HG03442 (cell line): Measurements from ENCODE around the gene CARF.

ENCODE experiments used
- ATAC-seq: cut with Tn5 transposase; IDR thresholded peaks from one replicate; pipeline ENCODE4 v1.9.1; 2021; ENCODE audit warnings: mild to moderate bottlenecking, moderate library complexity; ENCODE audit not compliant: unreplicated experiment

The CARF gene

DNA sequence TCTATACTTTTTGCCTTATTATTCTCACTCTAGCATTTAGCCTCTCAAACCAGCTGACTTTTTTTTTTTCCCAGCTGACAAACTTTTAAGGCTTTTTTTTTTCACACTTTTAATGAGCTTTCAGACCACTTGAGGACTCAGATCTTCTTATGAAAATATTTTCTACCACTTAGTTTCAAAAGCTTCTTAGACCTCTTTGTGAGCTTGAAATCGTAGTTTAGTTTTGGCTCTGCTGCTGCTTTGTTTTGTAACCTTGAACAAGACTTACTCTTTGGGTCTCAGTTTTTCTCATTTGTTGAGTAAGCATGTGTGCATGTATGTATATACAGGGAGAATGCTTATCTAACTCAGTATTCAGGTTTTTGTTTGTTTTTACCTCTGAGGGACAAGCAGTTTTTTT lies 106.1 kb downstream of the CARF start:
- ATAC-seq, result no peak

GRCh38 chr2:203019142-203019541 lies 107.1 kb downstream of the CARF start:
- ATAC-seq, result no peak

DNA sequence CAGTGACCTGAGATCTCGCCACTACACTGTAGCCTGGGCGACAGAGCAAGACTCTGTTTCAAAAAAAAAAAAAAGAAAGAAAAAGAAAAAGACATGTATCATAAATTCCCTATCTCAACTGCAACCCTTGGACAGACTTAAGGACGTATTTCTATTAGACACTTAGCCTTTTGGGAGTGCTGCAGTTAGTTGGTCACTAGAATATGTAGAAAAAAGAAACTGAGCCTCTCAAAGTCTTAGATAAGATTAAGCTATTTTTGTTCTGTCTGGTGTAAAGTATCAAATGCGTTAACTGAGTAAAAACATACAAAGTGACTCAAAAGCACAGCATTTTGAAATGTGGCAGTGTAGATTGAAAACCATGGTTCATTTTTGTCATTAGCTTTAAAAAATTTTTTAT lies 109.9 kb downstream of the CARF start:
- no peak for ATAC-seq

- ATAC-seq, result no peak
Measured at GRCh38 chr2:203022751-203023150, 110.7 kb downstream of the CARF start.

GRCh38 chr2:203025592-203025991 lies 113.5 kb downstream of the CARF start:
- ATAC-seq, result no peak

- ATAC-seq, result no peak
Measured at GRCh38 chr2:203030545-203030944, 118.5 kb downstream of the CARF start.

DNA sequence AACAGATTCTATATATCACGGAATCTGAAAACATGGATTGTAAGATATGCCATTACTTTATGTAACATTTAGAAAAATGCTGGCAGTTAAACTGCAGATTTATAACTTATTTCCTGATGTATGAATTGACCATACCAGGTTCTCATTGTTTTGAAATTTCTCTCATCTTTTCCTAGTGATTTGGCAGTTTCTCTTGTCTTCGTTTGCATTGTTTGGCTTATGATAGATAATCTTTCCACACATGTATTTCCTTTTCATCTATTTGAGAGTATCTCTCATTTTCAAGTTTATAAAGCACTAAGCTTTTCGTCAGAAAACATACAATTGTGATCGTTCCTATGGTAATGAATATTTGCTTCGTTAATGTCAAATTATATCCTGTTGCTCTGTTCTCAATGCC lies 118.9 kb downstream of the CARF start:
- ATAC-seq, result no peak

DNA sequence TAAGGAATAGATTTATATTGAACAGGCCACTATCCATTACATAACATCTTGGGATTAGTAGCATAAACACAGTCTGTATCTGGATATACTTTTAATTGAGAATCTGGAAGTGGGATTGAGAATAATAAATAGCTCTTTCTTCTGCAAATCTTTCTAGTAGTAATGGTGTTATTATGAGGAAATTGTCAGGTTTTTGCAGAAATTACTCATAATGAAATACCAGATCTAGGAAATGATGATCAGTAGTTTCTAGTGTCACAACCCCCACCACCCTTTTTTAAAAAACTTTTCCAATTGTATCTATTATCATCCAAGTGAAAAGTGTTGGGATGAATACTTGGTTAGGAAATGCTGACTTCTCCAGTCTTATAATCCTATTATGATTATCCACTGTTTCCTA lies 121.3 kb downstream of the CARF start:
- no peak for ATAC-seq

DNA sequence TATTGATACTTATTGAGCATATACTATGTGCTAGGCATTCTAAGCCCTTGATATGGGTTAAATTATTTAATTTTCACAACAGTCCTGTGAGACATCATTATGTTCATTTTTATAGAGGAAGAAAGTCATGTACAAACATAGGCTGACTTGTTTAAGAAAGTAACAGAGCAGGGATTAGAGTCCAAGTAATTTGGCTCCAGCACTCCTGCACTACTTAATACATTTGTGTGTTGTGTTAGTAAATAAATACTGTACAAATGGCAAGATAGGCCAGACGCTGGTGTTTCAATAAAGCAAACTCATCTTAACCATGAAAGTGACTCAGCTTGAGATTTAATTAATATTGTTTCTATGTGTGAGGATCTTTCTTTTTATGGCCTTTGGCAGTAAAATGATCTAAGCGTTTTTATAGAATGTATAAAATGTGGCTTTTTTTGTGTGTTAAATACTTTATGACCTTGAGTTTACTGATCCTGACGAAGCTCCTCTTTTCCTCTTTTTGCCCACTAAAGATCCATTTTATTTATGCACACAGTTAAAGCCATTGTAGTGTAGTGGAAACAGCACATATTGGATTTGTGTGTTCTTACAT lies 123.9 kb downstream of the CARF start:
- no peak for ATAC-seq
